PC-9 (cell line): ENCODE results near the gene EGFL6. TPM values are rescaled to one million over a fixed set of nuclear protein-coding genes. Genes with fewer than 3 reads are reported as not detected.
A peak's percentile ranks its signal among the peaks of the same experiment; 100 is the strongest.

ENCODE experiments used
- BruUV-seq: library from RNA; stranded (reverse); fragments of 400-500 nt; replicated peaks from 2 replicates; lab custom pipeline; 2021; lab: Mats Ljungman, UMichigan
- CTCF ChIA-PET: fragments of 300-600 bp; sonication (Branson Sonifier 250); formaldehyde crosslinking; loops from one replicate; lab custom pipeline; 2022; ENCODE audit warnings: antibody characterized with exemption; lab: Charles Lee
- POLR2A ChIA-PET: fragments of 300-600 bp; sonication (Branson Sonifier 250); formaldehyde crosslinking; loops from one replicate; lab custom pipeline; 2022; ENCODE audit warnings: antibody characterized with exemption; ENCODE audit not compliant: unreplicated experiment; lab: Charles Lee
- DNase-seq, 2 experiments: peaks; one replicate each; pipeline versions ENCODE4 v3.0.0 to v3.0.0-alpha.2; 2015 to 2022; ENCODE audit warnings: mixed read lengths in 1 of 2
- H2AFZ ChIP-seq: fragments of 200-600 bp; sonication (generic); 2 replicates; pipeline ENCODE4 v1.8.1; 2017; ENCODE audit warnings: antibody characterized with exemption
- H3F3A ChIP-seq: fragments of 200-600 bp; sonication (generic); 2 replicates; pipeline ENCODE4 v1.8.1; 2017; ENCODE audit warnings: antibody characterized with exemption, mild to moderate bottlenecking, low read depth; ENCODE audit not compliant: insufficient read depth
- H3K27ac ChIP-seq: fragments of 200-600 bp; sonication (generic); 2 replicates; pipeline ENCODE4 v1.6.1; 2016; ENCODE audit warnings: mixed run types
- H3K27me3 ChIP-seq: fragments of 200-600 bp; sonication (generic); 2 replicates; pipeline ENCODE4 v1.6.1; 2016; ENCODE audit warnings: low read depth, mixed run types; ENCODE audit not compliant: insufficient read depth
- H3K36me3 ChIP-seq: fragments of 200-600 bp; sonication (generic); 2 replicates; pipeline ENCODE4 v1.6.1; 2016; ENCODE audit warnings: low read depth, mixed run types
- H3K4me1 ChIP-seq: fragments of 200-600 bp; sonication (generic); replicated peaks from 2 replicates; pipeline ENCODE4 v1.6.1; 2016; ENCODE audit warnings: mixed run types; ENCODE audit not compliant: insufficient read depth
- H3K4me2 ChIP-seq: fragments of 200-600 bp; sonication (generic); 2 replicates; pipeline ENCODE4 v1.6.1; 2017; ENCODE audit warnings: mixed run types
- H3K4me3 ChIP-seq: fragments of 200-600 bp; sonication (generic); 2 replicates; pipeline ENCODE4 v1.6.1; 2016; ENCODE audit warnings: mixed run types
- H3K79me2 ChIP-seq: fragments of 200-600 bp; sonication (generic); 2 replicates; pipeline ENCODE4 v1.6.1; 2017; ENCODE audit warnings: low read depth, mixed run types
- H3K9me2 ChIP-seq: fragments of 200-600 bp; sonication (generic); 2 replicates; pipeline ENCODE4 v1.8.1; 2017; ENCODE audit warnings: mild to moderate bottlenecking; ENCODE audit not compliant: insufficient read depth
- H3K9me3 ChIP-seq: fragments of 200-600 bp; sonication (generic); 2 replicates; pipeline ENCODE4 v1.8.1; 2016; ENCODE audit warnings: low read depth; ENCODE audit not compliant: insufficient read depth
- H4K20me1 ChIP-seq: fragments of 200-600 bp; sonication (generic); 2 replicates; pipeline ENCODE4 v1.8.1; 2017; ENCODE audit not compliant: insufficient read depth
- CTCF ChIP-seq: fragments of 200-600 bp; sonication (generic); conservative IDR thresholded peaks from 2 replicates; pipeline ENCODE4 v1.6.1; 2017; ENCODE audit warnings: mixed run types, antibody characterized with exemption, mild to moderate bottlenecking, moderate library complexity
- EZH2 ChIP-seq: fragments of 200-600 bp; sonication (generic); IDR thresholded peaks from 2 replicates; pipeline ENCODE4 v1.8.0; 2017; ENCODE audit warnings: antibody characterized with exemption, low read depth
- intact Hi-C: fragments of 100-400 bp; cut with micrococcal nuclease; formaldehyde crosslinking; loops from one replicate; pipeline ENCODE4 v1.10.0; 2022; ENCODE audit not compliant: unreplicated experiment
- total RNA-seq: library from RNA; stranded (reverse); gene quantifications from 2 replicates; pipeline ENCODE4 v1.2.3, GENCODE V29; 2021

EGFL6 gene
- total RNA-seq, 1 experiment from 2014 or later = not detected

- POLR2A ChIA-PET = no interaction called here
These were observed 20.8 kb downstream of the EGFL6 start for GRCh38 chrX:13590207-13590606.

GRCh38 chrX:13590914-13591313 is 21.5 kb downstream of the EGFL6 start:
- no peak for DNase-seq
- no peaks in the 10 kb centered on the region for H3K4me1 ChIP-seq
- H3K9me3 ChIP-seq = no peaks in the 10 kb centered on the region
- intact Hi-C loops = no loop called here
- no peaks in the 10 kb centered on the region for H4K20me1 ChIP-seq
- no peak overlapping the region for H3K4me2 ChIP-seq
- H3K27me3 ChIP-seq = no peaks in the 10 kb centered on the region
- ChIA-PET POLR2A (no interaction called here), CTCF (no interaction called here)
- TF ChIP-seq EZH2 (no peak), CTCF (no peak)
- no peak overlapping the region for H3K4me3 ChIP-seq
- no peaks in the 10 kb centered on the region for H3K9me2 ChIP-seq
- no peaks in the 10 kb centered on the region for H3K36me3 ChIP-seq
- H3F3A ChIP-seq = no peaks in the 10 kb centered on the region
- BruUV-seq = no TSS peak
- no peak overlapping the region for H2AFZ ChIP-seq
- H3K27ac ChIP-seq = no peak overlapping the region
- no peaks in the 10 kb centered on the region for H3K79me2 ChIP-seq

More at GRCh38 chrX:13590207-13590606, 20.8 kb downstream of the EGFL6 start:
- Histone ChIP-seq H3K27me3 (no peaks in the 10 kb centered on the region), H3F3A (no peaks in the 10 kb centered on the region), H4K20me1 (no peaks in the 10 kb centered on the region), H3K4me3 (no peak overlapping the region), H3K9me3 (no peaks in the 10 kb centered on the region), H3K9me2 (no peaks in the 10 kb centered on the region), H3K27ac (no peak overlapping the region), H3K36me3 (no peaks in the 10 kb centered on the region), H3K79me2 (no peaks in the 10 kb centered on the region), H3K4me1 (no peaks in the 10 kb centered on the region), H3K4me2 (no peak overlapping the region), H2AFZ (no peak overlapping the region)
- CTCF ChIA-PET = no interaction called here
- BruUV-seq = no TSS peak
- no peak for TF ChIP-seq CTCF
- no peak for TF ChIP-seq EZH2
- no peak for DNase-seq
- intact Hi-C loops = no loop called here

GRCh38 chrX:13597874-13598273 is 28.5 kb downstream of the EGFL6 start:
- ChIA-PET CTCF (interaction anchor here (0.6 kb wide), 1 partner anchor 786 kb away, joined by 4 read pairs; no protein-coding TSS in a partner anchor), POLR2A (no interaction called here)
- H3K9me3 ChIP-seq = no peaks in the 10 kb centered on the region
- no peaks in the 10 kb centered on the region for H3K27me3 ChIP-seq
- H3K27ac ChIP-seq = no peak overlapping the region
- H4K20me1 ChIP-seq = no peaks in the 10 kb centered on the region
- no peak overlapping the region for H3K4me2 ChIP-seq
- H2AFZ ChIP-seq = no peak overlapping the region
- DNase-seq = no peak
- no peak overlapping the region for H3K4me3 ChIP-seq
- no peaks in the 10 kb centered on the region for H3K79me2 ChIP-seq
- H3F3A ChIP-seq = no peaks in the 10 kb centered on the region
- no peak for TF ChIP-seq EZH2
- no TSS peak for BruUV-seq
- no peaks in the 10 kb centered on the region for H3K4me1 ChIP-seq
- no peaks in the 10 kb centered on the region for H3K9me2 ChIP-seq
- H3K36me3 ChIP-seq = no peaks in the 10 kb centered on the region
- intact Hi-C loops = no loop called here

- Histone ChIP-seq H3K9me3 (no peaks in the 10 kb centered on the region), H3K4me3 (no peak overlapping the region), H2AFZ (no peak overlapping the region), H3F3A (no peaks in the 10 kb centered on the region), H4K20me1 (no peaks in the 10 kb centered on the region), H3K4me2 (no peak overlapping the region), H3K9me2 (no peaks in the 10 kb centered on the region), H3K27me3 (no peaks in the 10 kb centered on the region), H3K79me2 (no peaks in the 10 kb centered on the region), H3K36me3 (no peaks in the 10 kb centered on the region), H3K4me1 (no peaks in the 10 kb centered on the region), H3K27ac (no peak overlapping the region)
- CTCF ChIA-PET = no interaction called here
- POLR2A ChIA-PET = no interaction called here
- intact Hi-C loops = no loop called here
- no peak for DNase-seq
- BruUV-seq = no TSS peak
- TF ChIP-seq EZH2 (no peak), CTCF (peak; percentile 36; the same call in 1 of the 2 replicates)
These were observed 29.5 kb downstream of the EGFL6 start for GRCh38 chrX:13598877-13599276.
